NCI-H524 (cell line): ENCODE results near the gene PCP4.

ENCODE experiments used
- DNase-seq, 2 experiments: peaks; one replicate each; lab custom pipeline; 2025; lab: John Stamatoyannopoulos, UW

PCP4 gene

GRCh38 chr21:39972976-39973770, 105.9 kb downstream of the PCP4 start:
- DNase-seq = no peak

GRCh38 chr21:39976800-39977199, 109.6 kb downstream of the PCP4 start:
- DNase-seq = no peak
